ENCODE results near the gene MCF2L2. TPM values are rescaled to one million over a fixed set of nuclear protein-coding genes. Genes with fewer than 3 reads are reported as not detected.
"Not testable (repeated sequence)": the region's sequence is repeated elsewhere in the genome, so short reads cannot be mapped to it uniquely, and the experiment has no call there.

MCF2L2 gene
- total RNA-seq, 1 donor from 2014 or later = 0.26 TPM

DNA sequence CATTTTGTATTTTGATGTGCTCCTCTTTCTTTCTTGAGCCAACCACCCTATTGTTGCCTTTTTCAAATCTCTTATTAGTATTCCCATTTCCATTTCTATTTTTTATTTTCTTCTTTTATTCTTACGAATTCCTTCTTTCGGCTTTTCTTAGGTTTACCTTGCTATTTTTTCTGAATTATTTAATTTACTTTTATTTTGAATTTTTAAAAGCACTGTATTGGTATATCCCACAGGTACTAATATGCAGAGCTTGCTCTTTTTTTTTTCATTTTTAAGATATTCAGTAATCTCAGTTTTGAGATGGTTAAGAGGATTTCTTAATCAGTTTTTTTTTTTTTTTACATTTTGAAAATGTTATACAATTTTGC is 18.4 kb upstream of the MCF2L2 start:
- DNase-seq (ENCODE audit: low read depth in 2 of 2) = no peak

- DNase-seq (ENCODE audit: low read depth in 2 of 2) = no peak
These were observed 16.3 kb upstream of the MCF2L2 start for GRCh38 chr3:183444748-183445147.

- no peak for DNase-seq (ENCODE audit: low read depth in 2 of 2)
These were observed 15.3 kb upstream of the MCF2L2 start for GRCh38 chr3:183443395-183444385.

- no peak for DNase-seq (ENCODE audit: low read depth in 2 of 2)
These were observed 14.6 kb upstream of the MCF2L2 start for GRCh38 chr3:183442994-183443393.

DNA sequence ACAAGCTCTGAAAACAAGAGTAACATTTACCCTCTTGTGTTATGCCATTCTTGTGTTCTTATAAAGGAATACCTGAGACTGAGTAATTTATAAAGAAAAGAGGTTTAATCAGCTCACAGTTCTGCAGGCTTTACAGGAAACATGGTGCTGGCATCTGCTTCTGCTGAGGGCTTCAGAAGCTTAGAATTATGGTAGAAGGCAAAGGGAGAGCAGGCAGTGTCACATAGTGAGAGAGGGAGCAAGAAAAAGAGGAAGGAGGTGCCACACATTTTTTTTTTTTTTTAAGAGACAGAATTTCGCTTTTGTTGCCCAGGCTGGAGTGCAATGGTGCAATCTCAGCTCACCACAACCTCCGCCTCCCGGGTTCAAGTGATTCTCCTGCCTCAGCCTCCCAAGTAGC is 12.1 kb upstream of the MCF2L2 start:
- DNase-seq (ENCODE audit: low read depth in 2 of 2) = not testable (repeated sequence)

DNA sequence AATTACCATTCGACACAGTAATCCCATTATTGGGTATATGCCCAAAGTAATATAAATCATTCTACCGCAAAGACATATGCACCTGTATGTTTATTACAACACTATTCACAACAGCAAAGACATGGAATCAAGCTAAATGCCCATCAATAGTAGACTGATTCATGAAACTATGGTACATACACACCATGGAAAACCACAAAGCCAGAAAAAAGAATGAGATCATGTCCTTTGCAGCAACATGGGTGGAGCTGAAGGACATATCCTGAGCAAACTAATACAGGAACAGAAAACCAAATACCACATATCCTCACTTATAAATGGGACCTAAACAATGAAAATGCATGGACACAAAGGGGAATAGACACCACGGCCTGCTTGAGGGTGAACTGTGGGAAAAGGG is 11.1 kb upstream of the MCF2L2 start:
- DNase-seq (ENCODE audit: low read depth in 2 of 2) = peak in 1 of 2 donors; percentile 33

GRCh38 chr3:183438735-183439134 is 10.3 kb upstream of the MCF2L2 start:
- no peak for DNase-seq (ENCODE audit: low read depth in 2 of 2)

DNA sequence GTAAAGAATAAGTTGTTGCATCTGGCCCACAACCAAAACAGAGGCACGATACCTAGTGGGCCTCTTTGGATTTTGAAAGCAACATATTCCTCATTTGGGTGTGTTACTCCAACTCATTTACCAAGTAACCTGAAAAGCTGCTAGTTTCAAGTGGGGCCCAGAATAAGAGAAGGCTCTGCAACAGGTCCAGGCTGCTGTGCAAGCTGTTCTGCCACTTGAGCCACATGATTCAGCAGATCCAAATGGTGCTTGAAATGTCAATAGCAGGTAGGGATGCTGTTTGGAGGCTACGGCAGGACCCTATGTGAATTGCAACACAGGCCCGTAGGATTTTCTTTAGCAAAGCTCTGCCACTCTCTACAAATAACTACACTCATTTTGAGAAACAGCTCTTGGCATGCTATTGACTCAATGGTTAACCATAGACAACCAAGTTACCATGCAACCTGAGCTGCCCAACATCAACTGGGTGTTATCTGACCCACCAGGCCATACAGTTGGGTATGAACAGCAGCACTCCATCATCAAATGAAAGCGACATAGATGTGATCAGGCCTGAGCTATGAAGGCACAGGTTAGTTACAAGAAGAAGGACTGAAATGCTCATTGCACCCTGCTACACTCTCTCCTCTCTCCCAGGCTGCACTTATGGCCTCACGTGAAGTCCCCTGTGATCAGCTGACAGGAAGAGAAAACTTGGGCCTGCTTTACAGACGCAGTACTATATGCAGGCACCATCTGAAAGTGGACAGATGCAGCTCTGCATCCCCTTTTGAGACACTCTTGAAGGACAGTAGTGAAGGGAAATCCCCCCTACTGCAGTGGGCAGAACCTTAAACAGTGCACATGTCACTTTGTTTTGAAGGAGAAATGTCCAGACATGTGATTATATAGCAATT is 9.5 kb upstream of the MCF2L2 start:
- DNase-seq (ENCODE audit: low read depth in 2 of 2) = no peak

DNA sequence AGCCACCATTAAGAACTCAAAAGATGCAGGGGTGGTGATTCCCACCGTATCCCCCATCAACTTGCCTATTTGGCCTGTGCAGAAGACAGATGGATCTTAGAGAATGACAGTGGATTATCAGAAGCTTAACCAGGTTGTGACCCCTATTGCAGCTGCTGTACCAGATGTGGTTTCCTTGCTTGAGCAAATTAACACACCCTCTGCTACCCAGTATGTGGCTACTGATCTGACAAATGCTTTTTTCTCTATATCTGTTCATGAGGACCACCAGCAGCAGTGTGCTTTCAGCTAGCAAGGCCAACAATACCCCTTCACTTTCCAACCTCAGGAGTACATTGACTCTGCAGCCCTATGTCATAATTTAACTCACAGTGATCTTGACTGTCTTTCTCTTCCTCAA is 8.6 kb upstream of the MCF2L2 start:
- DNase-seq (ENCODE audit: low read depth in 2 of 2) = no peak

GRCh38 chr3:183435661-183436060 is 7.2 kb upstream of the MCF2L2 start:
- no peak for DNase-seq (ENCODE audit: low read depth in 2 of 2)

- no peak for DNase-seq (ENCODE audit: low read depth in 2 of 2)
These were observed 6.6 kb upstream of the MCF2L2 start for GRCh38 chr3:183434992-183435391.

GRCh38 chr3:183434503-183434902 is 6.1 kb upstream of the MCF2L2 start:
- DNase-seq (ENCODE audit: low read depth in 2 of 2) = no peak

- no peak for DNase-seq (ENCODE audit: low read depth in 2 of 2)
These were observed 2.0 kb upstream of the MCF2L2 start for GRCh38 chr3:183430325-183430957.

- peak in 1 of 2 donors; percentile 33 for DNase-seq (ENCODE audit: low read depth in 2 of 2)
These were observed 458 bp downstream of the MCF2L2 start for GRCh38 chr3:183427876-183428446.

DNA sequence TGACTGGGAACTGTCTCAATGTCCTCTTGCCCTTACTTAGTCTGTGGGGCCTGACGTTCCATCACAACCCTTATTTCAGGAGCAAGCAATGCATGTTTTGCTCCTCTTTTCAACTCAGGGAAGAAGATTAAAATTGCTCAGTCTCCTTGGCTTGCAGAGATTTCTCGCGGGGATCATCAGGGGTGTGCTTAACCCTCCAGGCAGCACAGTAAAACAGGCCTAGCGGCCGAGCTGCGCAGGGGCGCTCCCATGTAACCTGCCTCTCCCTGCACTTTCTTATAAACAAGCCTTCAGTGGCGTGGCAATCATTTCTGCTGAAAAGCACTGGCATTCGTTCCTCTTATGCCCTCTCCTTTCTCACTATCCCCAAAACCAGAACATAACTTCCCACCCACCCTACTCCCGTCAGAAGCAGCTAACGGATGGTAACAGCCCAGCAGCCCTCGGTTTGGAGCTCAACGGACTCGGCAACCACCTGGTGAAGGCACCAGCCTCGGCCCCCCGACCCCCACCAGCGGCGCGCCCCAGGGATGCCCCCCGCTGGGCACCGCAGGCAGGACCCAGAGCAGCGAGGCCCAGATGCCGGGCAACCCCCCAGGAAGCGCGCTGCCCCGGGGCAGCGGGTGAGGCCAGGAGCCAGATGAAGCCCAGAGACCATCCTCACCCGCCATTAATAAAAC is 1.1 kb downstream of the MCF2L2 start:
- DNase-seq (ENCODE audit: low read depth in 2 of 2) = no peak

DNA sequence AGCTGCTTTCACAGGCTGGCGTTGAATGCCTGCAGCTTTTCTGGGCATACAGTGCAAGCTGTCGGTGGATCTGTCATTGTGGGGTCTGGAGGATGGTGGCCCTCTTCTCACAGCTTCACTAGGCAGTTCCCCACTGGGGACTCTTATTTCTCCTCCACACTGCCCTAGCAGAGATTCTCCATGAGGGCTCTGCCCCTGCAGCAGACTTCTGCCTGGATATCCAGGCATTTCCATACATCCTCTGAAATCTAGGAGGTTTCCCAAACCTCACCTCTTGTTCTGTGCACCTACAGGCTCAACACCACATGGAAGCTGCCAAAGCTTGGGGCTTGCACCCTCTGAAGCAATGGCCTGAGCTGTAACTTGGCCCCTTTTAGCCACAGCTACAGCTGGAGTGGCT is 9.6 kb downstream of the MCF2L2 start:
- not testable (repeated sequence) for DNase-seq (ENCODE audit: low read depth in 2 of 2)

DNA sequence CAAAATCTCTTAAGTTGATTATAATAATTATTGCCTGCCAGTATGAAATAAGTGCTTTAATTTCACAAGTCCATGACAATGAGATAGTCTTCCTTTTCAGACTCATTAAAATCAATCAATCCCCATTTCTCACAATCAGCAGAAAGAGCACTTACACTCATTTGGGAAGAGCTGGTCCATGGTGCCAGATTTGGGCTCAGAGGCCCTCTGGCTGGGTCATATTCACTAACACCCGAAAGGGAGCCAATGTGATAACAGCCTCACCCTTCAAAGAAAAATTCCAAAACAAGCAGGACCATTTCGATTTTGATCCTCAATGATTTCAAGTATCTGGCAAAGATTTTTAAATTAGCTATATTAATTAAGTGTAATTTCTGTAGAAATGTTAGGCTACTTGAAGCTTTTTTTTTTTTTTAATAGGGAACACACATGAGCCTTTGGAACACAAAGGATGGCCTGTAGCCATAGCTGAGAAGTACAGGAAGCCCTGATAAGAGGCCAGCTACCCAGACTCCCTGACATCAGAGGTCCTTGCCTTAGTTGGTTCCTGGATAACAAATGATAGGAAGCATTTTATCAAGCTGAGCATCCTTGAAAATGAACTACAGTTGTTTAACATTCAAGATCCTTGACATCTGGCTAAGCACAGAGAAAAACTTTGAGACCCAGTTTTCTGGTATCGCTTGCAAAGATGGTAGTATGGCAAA is 17.1 kb downstream of the MCF2L2 start:
- DNase-seq (ENCODE audit: low read depth in 2 of 2) = no peak

GRCh38 chr3:183410759-183411158 is 17.7 kb downstream of the MCF2L2 start:
- DNase-seq (ENCODE audit: low read depth in 2 of 2) = no peak

GRCh38 chr3:183410280-183410679 is 18.1 kb downstream of the MCF2L2 start:
- DNase-seq (ENCODE audit: low read depth in 2 of 2) = no peak

DNA sequence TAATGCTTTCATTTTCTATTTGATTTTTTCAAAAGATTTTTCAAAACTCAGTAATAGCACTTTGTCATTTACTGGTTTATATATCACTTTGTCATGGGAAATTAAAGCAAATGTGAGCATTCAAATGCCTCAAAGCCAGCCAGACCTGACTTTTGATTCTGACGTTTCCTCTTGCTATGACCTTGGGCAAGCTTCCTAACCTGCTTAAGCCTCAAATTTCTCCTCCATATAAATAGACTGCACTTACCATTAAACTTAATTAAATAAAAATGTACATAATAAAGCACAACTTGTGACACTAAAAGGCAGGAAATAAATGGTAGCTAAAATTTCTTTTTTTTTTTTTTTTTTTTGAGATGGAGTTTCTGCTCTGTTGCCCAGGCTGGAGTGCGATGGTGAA is 19.2 kb downstream of the MCF2L2 start:
- DNase-seq (ENCODE audit: low read depth in 2 of 2) = no peak

All from dermis microvascular lymphatic vessel endothelial cell (primary cell).